HEK293 (cell line): ENCODE results near the gene TYROBP.
A peak's percentile ranks its signal among the peaks of the same experiment; 100 is the strongest.

Experiments
- CTCF ChIA-PET: fragments of 350-600 bp; formaldehyde crosslinking; extraction: SDS; loops from one replicate; lab custom pipeline; 2021; ENCODE audit warnings: antibody characterized with exemption; lab: Yijun Ruan, JAX
- POLR2A ChIA-PET: fragments of 300-600 bp; formaldehyde crosslinking; extraction: SDS; loops from one replicate; lab custom pipeline; 2020; ENCODE audit warnings: antibody characterized with exemption, inconsistent platforms; lab: Yijun Ruan, JAX
- H3K27ac ChIP-seq: fragments of 200-500 bp; sonication (Bioruptor generic); 2 replicates; pipeline ENCODE4 v1.5.1; 2014; ENCODE audit warnings: low read depth, low read length, control low read depth, inconsistent platforms; ENCODE audit errors: extremely low read depth
- H3K36me3 ChIP-seq, 2 experiments: fragments of 200-500 bp in 1 of 2; sonication (Bioruptor generic) in 1 of 2; 1 replicate in 1 of 2; 2 replicates in 1 of 2; pipeline ENCODE4 v1.5.1; 2014 to 2017; ENCODE audit warnings: inconsistent platforms in 2 of 2, low read length in 2 of 2; ENCODE audit not compliant: control insufficient read depth in 2 of 2, insufficient read depth in 1 of 2
- H3K4me1 ChIP-seq: fragments of 200-500 bp; sonication (Bioruptor generic); 2 replicates; pipeline ENCODE4 v1.5.1; 2014; ENCODE audit warnings: mild to moderate bottlenecking, low read length, inconsistent platforms; ENCODE audit not compliant: control insufficient read depth, insufficient read depth
- H3K4me3 ChIP-seq: 2 replicates; pipeline ENCODE4 v1.5.1; 2011; ENCODE audit warnings: low read depth, mild to moderate bottlenecking, control low read depth, low read length, moderate library complexity
- H3K9me3 ChIP-seq: fragments of 200-500 bp; sonication (Bioruptor generic); 2 replicates; pipeline ENCODE4 v1.5.1; 2014; ENCODE audit warnings: low read depth, low read length, inconsistent platforms; ENCODE audit not compliant: control insufficient read depth, insufficient read depth
- GFI1B ChIP-seq: fragments of 450-650 bp; formaldehyde crosslinking; IDR thresholded peaks from 2 replicates; pipeline ENCODE4 v1.5.1; 2016; ENCODE audit warnings: missing biosample characterization, missing genetic modification characterization
- KLF17 ChIP-seq: fragments of 450-650 bp; formaldehyde crosslinking; IDR thresholded peaks from 2 replicates; pipeline ENCODE4 v1.5.1; 2016; ENCODE audit warnings: missing biosample characterization, missing genetic modification characterization
- SALL2 ChIP-seq: fragments of 450-650 bp; formaldehyde crosslinking; IDR thresholded peaks from 2 replicates; pipeline ENCODE4 v1.5.0; 2017; ENCODE audit warnings: missing biosample characterization, mild to moderate bottlenecking, missing genetic modification characterization, borderline replicate concordance
- TSHZ1 ChIP-seq: fragments of 450-650 bp; formaldehyde crosslinking; IDR thresholded peaks from 2 replicates; pipeline ENCODE4 v1.5.1; 2016; ENCODE audit warnings: missing biosample characterization, missing genetic modification characterization, borderline replicate concordance
- YY1 ChIP-seq: fragments of 450-650 bp; formaldehyde crosslinking; IDR thresholded peaks from 2 replicates; pipeline ENCODE4 v1.5.1; 2018; ENCODE audit warnings: missing biosample characterization, missing genetic modification characterization
- ZBTB8A ChIP-seq: fragments of 450-650 bp; formaldehyde crosslinking; IDR thresholded peaks from 2 replicates; pipeline ENCODE4 v1.5.1; 2016; ENCODE audit warnings: missing biosample characterization, missing genetic modification characterization
- ZFP3 ChIP-seq: fragments of 450-650 bp; formaldehyde crosslinking; IDR thresholded peaks from 2 replicates; pipeline ENCODE4 v1.5.1; 2016; ENCODE audit warnings: low read depth, missing biosample characterization, missing genetic modification characterization
- ZNF133 ChIP-seq: fragments of 450-650 bp; formaldehyde crosslinking; IDR thresholded peaks from 2 replicates; pipeline ENCODE4 v1.5.1; 2016; ENCODE audit warnings: missing biosample characterization, missing genetic modification characterization
- ZNF202 ChIP-seq: fragments of 450-650 bp; formaldehyde crosslinking; IDR thresholded peaks from 2 replicates; pipeline ENCODE4 v1.5.1; 2016; ENCODE audit warnings: missing biosample characterization, missing genetic modification characterization, borderline replicate concordance
- ZNF311 ChIP-seq: fragments of 450-650 bp; formaldehyde crosslinking; IDR thresholded peaks from 2 replicates; pipeline ENCODE4 v1.5.1; 2017; ENCODE audit warnings: missing biosample characterization, missing genetic modification characterization, borderline replicate concordance
- ZNF426 ChIP-seq: fragments of 450-650 bp; formaldehyde crosslinking; IDR thresholded peaks from 2 replicates; pipeline ENCODE4 v1.5.1; 2017; ENCODE audit warnings: missing biosample characterization, missing genetic modification characterization, mild to moderate bottlenecking, inconsistent platforms, moderate library complexity
- ZNF514 ChIP-seq: fragments of 450-650 bp; formaldehyde crosslinking; IDR thresholded peaks from 2 replicates; pipeline ENCODE4 v1.5.1; 2016; ENCODE audit warnings: missing biosample characterization, missing genetic modification characterization
- ZNF544 ChIP-seq: fragments of 450-650 bp; formaldehyde crosslinking; IDR thresholded peaks from 2 replicates; pipeline ENCODE4 v1.5.0; 2017; ENCODE audit warnings: missing biosample characterization, missing genetic modification characterization
- ZNF548 ChIP-seq: fragments of 450-650 bp; formaldehyde crosslinking; IDR thresholded peaks from 2 replicates; pipeline ENCODE4 v1.5.1; 2016; ENCODE audit warnings: missing biosample characterization, missing genetic modification characterization
- ZNF585B ChIP-seq: fragments of 450-650 bp; formaldehyde crosslinking; IDR thresholded peaks from 2 replicates; pipeline ENCODE4 v1.5.1; 2016; ENCODE audit warnings: missing biosample characterization, missing genetic modification characterization
- ZNF670 ChIP-seq: fragments of 450-650 bp; formaldehyde crosslinking; IDR thresholded peaks from 2 replicates; pipeline ENCODE4 v1.5.1; 2016; ENCODE audit warnings: missing biosample characterization, missing genetic modification characterization, low read depth
- ZNF768 ChIP-seq: fragments of 450-650 bp; formaldehyde crosslinking; IDR thresholded peaks from 2 replicates; pipeline ENCODE4 v1.5.1; 2018; ENCODE audit warnings: missing biosample characterization, mild to moderate bottlenecking, missing genetic modification characterization
- ZNF777 ChIP-seq: fragments of 450-650 bp; formaldehyde crosslinking; IDR thresholded peaks from 2 replicates; pipeline ENCODE4 v1.5.1; 2017; ENCODE audit warnings: missing biosample characterization, missing genetic modification characterization, borderline replicate concordance
- ZSCAN4 ChIP-seq: fragments of 450-650 bp; formaldehyde crosslinking; IDR thresholded peaks from 2 replicates; pipeline ENCODE4 v1.5.1; 2017; ENCODE audit warnings: missing biosample characterization, missing genetic modification characterization

The TYROBP gene

DNA sequence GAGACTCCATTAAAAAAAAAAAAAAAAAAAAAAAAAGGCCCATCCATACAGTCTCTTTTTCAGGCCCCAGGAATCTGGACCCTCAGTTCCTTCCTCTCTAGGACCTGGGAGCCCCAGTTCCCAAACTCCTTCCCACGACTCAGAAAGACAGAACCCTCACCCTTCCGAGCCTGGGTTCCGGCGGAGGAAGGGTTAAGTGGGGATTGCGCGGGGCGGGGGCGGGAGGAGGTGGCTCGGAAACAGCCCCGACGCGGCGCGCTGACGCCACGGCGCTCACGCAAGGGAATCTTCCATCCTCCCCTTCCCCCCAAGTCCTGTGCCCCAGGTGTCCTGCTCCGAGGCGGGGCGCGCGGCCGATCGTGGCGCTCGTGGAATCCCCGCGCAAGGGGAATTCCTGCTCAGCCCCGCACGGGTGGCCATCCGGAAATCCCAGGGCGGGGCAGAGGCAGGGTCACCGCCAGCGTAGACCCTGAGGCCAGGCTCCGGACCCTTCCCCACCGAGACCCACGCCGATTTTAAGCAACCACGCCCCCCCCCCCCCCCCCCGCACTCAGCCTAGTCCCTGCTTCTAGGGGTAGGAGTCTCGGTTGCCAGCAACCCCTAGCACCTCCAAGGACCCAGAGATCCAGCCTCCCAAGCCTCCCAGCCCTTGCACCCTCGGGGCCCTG lies 8.4 kb downstream of the TYROBP start (continued):
- TF ChIP-seq TSHZ1 (tag by site-specific recombination) (no peak), KLF17 (tag by site-specific recombination) (peak; percentile 89), ZNF548 (tag by site-specific recombination) (no peak)
- TF ChIP-seq, all 188 proteins: peak for 82

GRCh38 chr19:35898499-35898809 lies 9.6 kb downstream of the TYROBP start:
- no peak overlapping the region for H3K27ac ChIP-seq
- H3K4me3 ChIP-seq: no peak overlapping the region
- TF ChIP-seq ZNF585B (tag by site-specific recombination) (no peak), ZSCAN4 (tag by site-specific recombination) (no peak), ZNF426 (tag by site-specific recombination) (no peak), ZNF202 (tag by site-specific recombination) (no peak), ZNF311 (tag by site-specific recombination) (no peak), ZNF777 (no peak), KLF17 (tag by site-specific recombination) (no peak), ZNF133 (tag by site-specific recombination) (no peak), ZBTB8A (tag by site-specific recombination) (no peak), ZNF544 (no peak), ZNF514 (tag by site-specific recombination) (no peak), GFI1B (tag by site-specific recombination) (no peak), ZNF768 (no peak), YY1 (no peak), ZNF670 (tag by site-specific recombination) (no peak), SALL2 (tag by site-specific recombination) (no peak), ZFP3 (tag by site-specific recombination) (no peak)
- peaks cover 12% of the 10 kb centered on the region for H3K4me1 ChIP-seq
- ChIA-PET CTCF (interaction anchor here (0.6 to 0.9 kb wide), 2 partner anchors 14 to 240 kb away, joined by 3 to 4 read pairs; no protein-coding TSS in a partner anchor), POLR2A (no interaction called here)
- H3K9me3 ChIP-seq: no peaks in the 10 kb centered on the region
- H3K36me3 ChIP-seq: peaks cover 41 to 45% of the 10 kb centered on the region in 2 experiments
